Measurements from ENCODE around the gene CALML4.

- no peak for TF ChIP-seq POLR2AphosphoS5 (IDR thresholded peaks at IDR 0.05)
- no peak for TF ChIP-seq CTCF (IDR thresholded peaks at IDR 0.05)
Measured at GRCh38 chr15:68214838-68215254, 9.7 kb upstream of the CALML4 start.

Measured in prostate gland (tissue), 2 donors.